Neural progenitor cell (in vitro differentiated cells): ENCODE results near the gene KRTAP9-6.
"Not testable (repeated sequence)": the region's sequence is repeated elsewhere in the genome, so short reads cannot be mapped to it uniquely, and the experiment has no call there.

ENCODE experiments used
- EZH2 ChIP-seq: fragments of 200-600 bp; sonication (generic); IDR thresholded peaks from 2 replicates; pipeline ENCODE4 v1.6.1; 2017; ENCODE audit warnings: antibody characterized with exemption, mild to moderate bottlenecking, moderate library complexity
- TF ChIP-seq, protein P1 (sequence below): fragments of 200-600 bp; sonication (generic); IDR thresholded peaks from 2 replicates; pipeline ENCODE4 v1.5.1; 2017; ENCODE audit warnings: antibody characterized with exemption, mild to moderate bottlenecking

DNA sequence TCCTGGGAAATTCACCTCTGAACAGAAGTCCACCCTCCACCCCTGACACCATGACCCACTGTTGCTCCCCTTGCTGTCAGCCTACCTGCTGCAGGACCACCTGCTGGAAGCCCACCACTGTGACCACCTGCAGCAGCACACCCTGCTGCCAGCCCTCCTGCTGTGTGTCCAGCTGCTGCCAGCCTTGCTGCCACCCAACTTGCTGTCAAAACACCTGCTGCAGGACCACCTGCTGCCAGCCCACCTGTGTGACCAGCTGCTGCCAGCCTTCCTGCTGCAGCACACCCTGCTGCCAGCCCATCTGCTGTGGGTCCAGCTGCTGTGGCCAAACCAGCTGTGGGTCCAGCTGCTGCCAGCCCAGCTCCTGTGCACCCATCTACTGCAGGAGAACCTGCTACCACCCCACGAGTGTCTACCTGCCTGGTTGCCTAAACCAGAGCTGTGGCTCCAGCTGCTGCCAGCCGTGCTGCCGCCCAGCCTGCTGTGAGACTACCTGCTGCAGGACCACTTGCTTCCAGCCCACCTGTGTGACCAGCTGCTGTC lies 10.5 kb downstream of the KRTAP9-6 start, which contains the start of gene KRTAP9-7:
- TF ChIP-seq, protein P1, sequence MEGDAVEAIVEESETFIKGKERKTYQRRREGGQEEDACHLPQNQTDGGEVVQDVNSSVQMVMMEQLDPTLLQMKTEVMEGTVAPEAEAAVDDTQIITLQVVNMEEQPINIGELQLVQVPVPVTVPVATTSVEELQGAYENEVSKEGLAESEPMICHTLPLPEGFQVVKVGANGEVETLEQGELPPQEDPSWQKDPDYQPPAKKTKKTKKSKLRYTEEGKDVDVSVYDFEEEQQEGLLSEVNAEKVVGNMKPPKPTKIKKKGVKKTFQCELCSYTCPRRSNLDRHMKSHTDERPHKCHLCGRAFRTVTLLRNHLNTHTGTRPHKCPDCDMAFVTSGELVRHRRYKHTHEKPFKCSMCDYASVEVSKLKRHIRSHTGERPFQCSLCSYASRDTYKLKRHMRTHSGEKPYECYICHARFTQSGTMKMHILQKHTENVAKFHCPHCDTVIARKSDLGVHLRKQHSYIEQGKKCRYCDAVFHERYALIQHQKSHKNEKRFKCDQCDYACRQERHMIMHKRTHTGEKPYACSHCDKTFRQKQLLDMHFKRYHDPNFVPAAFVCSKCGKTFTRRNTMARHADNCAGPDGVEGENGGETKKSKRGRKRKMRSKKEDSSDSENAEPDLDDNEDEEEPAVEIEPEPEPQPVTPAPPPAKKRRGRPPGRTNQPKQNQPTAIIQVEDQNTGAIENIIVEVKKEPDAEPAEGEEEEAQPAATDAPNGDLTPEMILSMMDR: not testable (repeated sequence)
- not testable (repeated sequence) for TF ChIP-seq EZH2
